Measurements from ENCODE around the gene U2SURP.

DNA sequence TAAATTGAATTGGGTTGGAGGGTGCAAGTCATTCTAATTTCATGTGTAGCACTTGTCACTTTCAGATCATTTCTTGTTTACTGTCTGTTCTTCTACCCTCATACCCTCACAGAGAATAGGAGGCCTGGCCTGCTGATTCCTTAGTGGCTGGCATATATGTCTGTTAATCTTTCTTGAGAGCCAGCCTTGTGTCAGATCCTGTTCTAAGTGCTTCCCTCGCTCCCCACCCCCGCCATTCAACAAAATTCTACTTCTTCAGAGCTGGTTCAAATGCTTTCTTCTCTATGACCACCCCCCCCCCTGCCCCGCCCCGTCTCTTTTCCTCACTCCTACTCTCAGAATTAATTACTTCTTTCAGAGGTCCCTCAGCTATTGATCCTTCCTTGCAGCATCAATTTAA, 1.5 kb upstream of the U2SURP start:
- TF ChIP-seq EZH2phosphoT487 (IDR thresholded peaks at IDR 0.05; ENCODE audit: low read length) (no peak), EZH2 (optimal IDR thresholded peaks at IDR 0.05; ENCODE audit: low read depth, low read length) (no peak)

Measured in MM.1S (cell line).